Mammary epithelial cell (primary cell): ENCODE results near the gene ZBTB3.

Experiments
- CTCF ChIP-seq, 2 donors: IDR thresholded peaks in 1 of 2; conservative IDR thresholded peaks in 1 of 2; 2 replicates each; pipeline ENCODE4 v1.5.1; 2011 to 2012; ENCODE audit warnings: inconsistent platforms in 2 of 2, low read length in 2 of 2, mild to moderate bottlenecking in 2 of 2, control low read depth in 1 of 2, low read depth in 1 of 2; ENCODE audit not compliant: insufficient read depth in 1 of 2; ENCODE audit errors: extremely low read depth in 1 of 2
- EZH2 ChIP-seq: IDR thresholded peaks from 2 replicates; pipeline ENCODE4 v1.6.1; 2012; ENCODE audit warnings: low read length, inconsistent platforms, borderline replicate concordance

GRCh38 chr11:62709247-62710000 lies 44.5 kb downstream of the ZBTB3 start:
- TF ChIP-seq CTCF (conservative IDR thresholded peaks at IDR 0.05 in 1 of 2, IDR thresholded peaks at IDR 0.05 in 1 of 2; ENCODE audit: extremely low read depth in 1 of 2, insufficient read depth in 1 of 2, low read depth in 1 of 2, low read length in 2 of 2): no peak
- TF ChIP-seq EZH2: no peak
